Neural progenitor cell (in vitro differentiated cells): Measurements from ENCODE around the gene HDAC4. TPM values are rescaled to one million over a fixed set of nuclear protein-coding genes. Genes with fewer than 3 reads are reported as not detected.

Experiments
- DNase-seq: peaks from one replicate; pipeline ENCODE4 v3.0.0-alpha.2; 2016; ENCODE audit warnings: low spot score
- H2AFZ ChIP-seq: fragments of 200-600 bp; sonication (generic); replicated peaks from 2 replicates; pipeline ENCODE4 v1.6.1; 2016; ENCODE audit warnings: antibody characterized with exemption
- H3F3A ChIP-seq: fragments of 200-600 bp; sonication (generic); 2 replicates; pipeline ENCODE4 v1.6.1; 2016; ENCODE audit warnings: antibody characterized with exemption, low read depth
- H3K27ac ChIP-seq: fragments of 200-600 bp; sonication (generic); 2 replicates; pipeline ENCODE4 v1.5.1; 2016; ENCODE audit warnings: mild to moderate bottlenecking
- H3K27me3 ChIP-seq: fragments of 200-600 bp; sonication (generic); 2 replicates; pipeline ENCODE4 v1.6.1; 2016; ENCODE audit warnings: mild to moderate bottlenecking, moderate library complexity
- H3K36me3 ChIP-seq: fragments of 200-600 bp; sonication (generic); 2 replicates; pipeline ENCODE4 v1.5.1; 2016
- H3K4me1 ChIP-seq: fragments of 200-600 bp; sonication (generic); 2 replicates; pipeline ENCODE4 v1.6.1; 2016; ENCODE audit warnings: mixed run types
- H3K4me2 ChIP-seq: fragments of 200-600 bp; sonication (generic); 2 replicates; pipeline ENCODE4 v1.6.1; 2016
- H3K4me3 ChIP-seq: fragments of 200-600 bp; sonication (generic); 2 replicates; pipeline ENCODE4 v1.5.1; 2016
- H3K79me2 ChIP-seq: fragments of 200-600 bp; sonication (generic); 2 replicates; pipeline ENCODE4 v1.6.1; 2016; ENCODE audit warnings: low read depth
- H3K9ac ChIP-seq: fragments of 200-600 bp; sonication (generic); 2 replicates; pipeline ENCODE4 v1.6.1; 2016
- H3K9me3 ChIP-seq: fragments of 200-600 bp; sonication (generic); 2 replicates; pipeline ENCODE4 v1.5.1; 2016; ENCODE audit warnings: low read depth
- H4K20me1 ChIP-seq: fragments of 200-600 bp; sonication (generic); 2 replicates; pipeline ENCODE4 v1.6.1; 2016; ENCODE audit warnings: low read depth
- H3K27ac Mint-ChIP-seq: 3 replicates; pipeline ENCODE4 v1.8.0; 2021; ENCODE audit warnings: mixed read lengths
- H3K27me3 Mint-ChIP-seq: 2 replicates; pipeline ENCODE4 v1.8.0; 2022; ENCODE audit warnings: low read depth, mild to moderate bottlenecking, inconsistent platforms, moderate library complexity, mixed read lengths; ENCODE audit not compliant: insufficient read depth
- H3K36me3 Mint-ChIP-seq: 3 replicates; pipeline ENCODE4 v1.8.0; 2021; ENCODE audit warnings: mixed read lengths
- H3K4me1 Mint-ChIP-seq: 3 replicates; pipeline ENCODE4 v1.8.0; 2021; ENCODE audit warnings: mixed read lengths
- H3K4me3 Mint-ChIP-seq: 3 replicates; pipeline ENCODE4 v1.8.0; 2021; ENCODE audit warnings: mild to moderate bottlenecking, moderate library complexity, mixed read lengths
- H3K9me3 Mint-ChIP-seq: 3 replicates; pipeline ENCODE4 v1.8.0; 2020; ENCODE audit warnings: mixed read lengths
- EZH2 ChIP-seq: fragments of 200-600 bp; sonication (generic); IDR thresholded peaks from 2 replicates; pipeline ENCODE4 v1.6.1; 2017; ENCODE audit warnings: antibody characterized with exemption, mild to moderate bottlenecking, moderate library complexity
- EZH2phosphoT487 ChIP-seq: fragments of 200-600 bp; sonication (generic); IDR thresholded peaks from 2 replicates; pipeline ENCODE4 v1.6.1; 2017; ENCODE audit warnings: antibody characterized with exemption
- total RNA-seq: library from RNA; depleted of rRNA; stranded (reverse); fragments of >200 nt; gene quantifications from 2 replicates; pipeline ENCODE4 v1.2.3, GENCODE V29; 2015; ENCODE audit warnings: low replicate concordance
- TF ChIP-seq, protein P1 (sequence below): fragments of 200-600 bp; sonication (generic); IDR thresholded peaks from 2 replicates; pipeline ENCODE4 v1.5.1; 2017; ENCODE audit warnings: antibody characterized with exemption, mild to moderate bottlenecking

HDAC4 gene
- total RNA-seq, 1 donor from 2014 or later, result 36.0 TPM

- H3K27ac ChIP-seq, result no peak overlapping the region
- H3K4me1 ChIP-seq, result peaks cover 28% of the 10 kb centered on the region
- peaks cover 84% of the 10 kb centered on the region for H3K79me2 ChIP-seq
- H3K9ac ChIP-seq, result no peak overlapping the region
- no peak overlapping the region for H3K27ac Mint-ChIP-seq
- no peak overlapping the region for H3K4me3 Mint-ChIP-seq
- H3K9me3 Mint-ChIP-seq, result peaks cover 4% of the 10 kb centered on the region
- no peak for DNase-seq
- H3K36me3 ChIP-seq, result no peaks in the 10 kb centered on the region
- peaks cover 71% of the 10 kb centered on the region for H4K20me1 ChIP-seq
- H3K4me1 Mint-ChIP-seq, result peaks cover 54% of the 10 kb centered on the region
- H3K9me3 ChIP-seq, result no peaks in the 10 kb centered on the region
- H3K27me3 Mint-ChIP-seq, result no peaks in the 10 kb centered on the region
- H3F3A ChIP-seq, result no peaks in the 10 kb centered on the region
- no peak for TF ChIP-seq EZH2
- peaks cover 4% of the 10 kb centered on the region for H3K36me3 Mint-ChIP-seq
- no peak overlapping the region for H3K4me2 ChIP-seq
- no peak overlapping the region for H2AFZ ChIP-seq
- H3K27me3 ChIP-seq, result no peaks in the 10 kb centered on the region
- H3K4me3 ChIP-seq, result no peak overlapping the region
Observed at GRCh38 chr2:239250216-239251081, 150.4 kb downstream of the HDAC4 start.

DNA sequence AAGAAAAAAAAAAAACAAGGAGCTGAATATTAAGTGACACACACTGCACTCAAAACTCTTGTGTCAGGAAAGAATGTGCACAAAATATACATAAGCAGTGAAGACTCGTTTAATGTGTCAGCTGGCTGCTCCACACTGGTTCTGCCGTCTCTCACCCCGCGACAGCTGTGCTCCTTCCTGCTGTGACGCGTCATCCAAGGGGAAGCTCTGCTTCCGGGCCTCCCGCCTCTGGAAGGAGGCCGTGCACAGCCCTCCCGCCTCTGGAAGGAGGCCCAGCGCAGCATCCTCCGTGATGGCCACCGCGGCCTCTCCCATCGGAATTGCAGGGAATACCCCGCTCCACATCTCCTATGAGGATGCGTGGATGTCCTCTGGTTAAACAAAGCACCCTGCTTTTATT is 151.0 kb downstream of the HDAC4 start:
- H3K27ac ChIP-seq, result no peak overlapping the region
- TF ChIP-seq EZH2 (no peak), EZH2phosphoT487 (no peak)
- TF ChIP-seq, protein P1, sequence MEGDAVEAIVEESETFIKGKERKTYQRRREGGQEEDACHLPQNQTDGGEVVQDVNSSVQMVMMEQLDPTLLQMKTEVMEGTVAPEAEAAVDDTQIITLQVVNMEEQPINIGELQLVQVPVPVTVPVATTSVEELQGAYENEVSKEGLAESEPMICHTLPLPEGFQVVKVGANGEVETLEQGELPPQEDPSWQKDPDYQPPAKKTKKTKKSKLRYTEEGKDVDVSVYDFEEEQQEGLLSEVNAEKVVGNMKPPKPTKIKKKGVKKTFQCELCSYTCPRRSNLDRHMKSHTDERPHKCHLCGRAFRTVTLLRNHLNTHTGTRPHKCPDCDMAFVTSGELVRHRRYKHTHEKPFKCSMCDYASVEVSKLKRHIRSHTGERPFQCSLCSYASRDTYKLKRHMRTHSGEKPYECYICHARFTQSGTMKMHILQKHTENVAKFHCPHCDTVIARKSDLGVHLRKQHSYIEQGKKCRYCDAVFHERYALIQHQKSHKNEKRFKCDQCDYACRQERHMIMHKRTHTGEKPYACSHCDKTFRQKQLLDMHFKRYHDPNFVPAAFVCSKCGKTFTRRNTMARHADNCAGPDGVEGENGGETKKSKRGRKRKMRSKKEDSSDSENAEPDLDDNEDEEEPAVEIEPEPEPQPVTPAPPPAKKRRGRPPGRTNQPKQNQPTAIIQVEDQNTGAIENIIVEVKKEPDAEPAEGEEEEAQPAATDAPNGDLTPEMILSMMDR, result no peak

DNA sequence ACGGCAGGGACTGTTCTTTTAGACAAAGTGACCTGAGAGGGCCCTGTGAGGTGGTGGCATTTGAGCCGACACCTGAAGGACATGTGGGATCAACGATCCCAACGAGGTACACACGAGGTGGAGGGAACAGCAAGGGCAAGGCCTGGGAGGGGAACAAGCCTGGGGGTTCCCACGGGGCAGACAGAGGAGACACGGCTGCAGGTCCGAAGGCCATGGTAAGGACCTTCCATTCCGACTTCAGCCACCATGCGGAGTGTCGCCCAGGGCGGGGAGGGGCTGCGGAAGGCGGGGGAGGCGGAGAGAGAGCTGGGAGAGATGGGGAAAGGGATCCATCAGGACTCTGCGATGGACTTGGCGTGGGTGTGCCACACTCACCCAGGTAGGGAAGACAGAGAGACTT is 151.8 kb downstream of the HDAC4 start:
- Histone ChIP-seq H3K9ac (no peak overlapping the region), H3K79me2 (peaks cover 84% of the 10 kb centered on the region), H3F3A (no peaks in the 10 kb centered on the region), H4K20me1 (peaks cover 76% of the 10 kb centered on the region), H3K4me2 (no peak overlapping the region), H3K9me3 (no peaks in the 10 kb centered on the region), H3K36me3 (no peaks in the 10 kb centered on the region), H3K4me3 (no peak overlapping the region), H3K27me3 (no peaks in the 10 kb centered on the region), H3K4me1 (peaks cover 33% of the 10 kb centered on the region), H3K27ac (no peak overlapping the region), H2AFZ (no peak overlapping the region)
- DNase-seq, result no peak
- Mint-ChIP-seq H3K9me3 (peaks cover 4% of the 10 kb centered on the region), H3K4me1 (peaks cover 64% of the 10 kb centered on the region), H3K27me3 (no peaks in the 10 kb centered on the region), H3K27ac (no peak overlapping the region), H3K36me3 (peaks cover 4% of the 10 kb centered on the region), H3K4me3 (no peak overlapping the region)
- no peak for TF ChIP-seq EZH2
- TF ChIP-seq, protein P1, result no peak
- no peak for TF ChIP-seq EZH2phosphoT487

More for the DNA sequence above, 151.0 kb downstream of the HDAC4 start:
- H3K36me3 Mint-ChIP-seq, result peaks cover 4% of the 10 kb centered on the region
- peaks cover 59% of the 10 kb centered on the region for H3K4me1 Mint-ChIP-seq
- H3K27me3 ChIP-seq, result no peaks in the 10 kb centered on the region
- no peak overlapping the region for H3K27ac Mint-ChIP-seq
- H3K4me3 Mint-ChIP-seq, result no peak overlapping the region
- H3K79me2 ChIP-seq, result peaks cover 84% of the 10 kb centered on the region
- H3K9me3 Mint-ChIP-seq, result peaks cover 4% of the 10 kb centered on the region
- no peaks in the 10 kb centered on the region for H3K27me3 Mint-ChIP-seq
- no peak overlapping the region for H2AFZ ChIP-seq
- H3K9ac ChIP-seq, result no peak overlapping the region
- peaks cover 73% of the 10 kb centered on the region for H4K20me1 ChIP-seq
- no peak for DNase-seq
- no peaks in the 10 kb centered on the region for H3K36me3 ChIP-seq
- H3K4me3 ChIP-seq, result no peak overlapping the region
- no peaks in the 10 kb centered on the region for H3F3A ChIP-seq
- H3K9me3 ChIP-seq, result no peaks in the 10 kb centered on the region
- no peak overlapping the region for H3K4me2 ChIP-seq
- H3K4me1 ChIP-seq, result peaks cover 33% of the 10 kb centered on the region
